ACHN (cell line): ENCODE data around the gene ADAMTS6.
A peak's percentile ranks its signal among the peaks of the same experiment; 100 is the strongest.
"Not testable (repeated sequence)": the region's sequence is repeated elsewhere in the genome, so short reads cannot be mapped to it uniquely, and the experiment has no call there.

Experiments used
- DNase-seq: peaks from one replicate; pipeline ENCODE4 v3.0.0-alpha.2; 2015
- in situ Hi-C: cut with HindIII; loops from 2 replicates; pipeline ENCODE4 v1.10.0; 2017; ENCODE audit warnings: low sequenced_read_pairs, low pct_ligation_motif_present, low pct_unique_long_range_greater_than_20kb

ADAMTS6 gene

GRCh38 chr5:65481635-65482295 is at the start of gene ADAMTS6:
ADAMTS6 (minus strand) TSS chr5:65481920; CDS start chr5:65473673, 8,247 bp downstream.
- in situ Hi-C loops = loop anchor here (25.0 kb wide), 1 partner anchor 669 kb away; no protein-coding TSS in a partner anchor
- DNase-seq = peak; percentile 89

GRCh38 chr5:65530904-65531303 is 49.2 kb upstream of the ADAMTS6 start:
- in situ Hi-C loops = no loop called here
- no peak for DNase-seq

GRCh38 chr5:65525726-65526125 is 44.0 kb upstream of the ADAMTS6 start:
- no peak for DNase-seq
- in situ Hi-C loops = no loop called here

- in situ Hi-C loops = no loop called here
- DNase-seq = no peak
Observed at GRCh38 chr5:65512170-65512937, 30.6 kb upstream of the ADAMTS6 start.

GRCh38 chr5:65508978-65509377 is 27.3 kb upstream of the ADAMTS6 start:
- DNase-seq = no peak

GRCh38 chr5:65506961-65507360 is 25.2 kb upstream of the ADAMTS6 start:
- DNase-seq = no peak
- in situ Hi-C loops = no loop called here

More at GRCh38 chr5:65508978-65509377, 27.3 kb upstream of the ADAMTS6 start:
- in situ Hi-C loops = no loop called here

GRCh38 chr5:65489119-65489518 is 7.4 kb upstream of the ADAMTS6 start:
- in situ Hi-C loops = loop anchor here (25.0 kb wide), 1 partner anchor 677 kb away; no protein-coding TSS in a partner anchor
- DNase-seq = no peak

- not testable (repeated sequence) for DNase-seq
- in situ Hi-C loops = loop anchor here (25.0 kb wide), 1 partner anchor 676 kb away; no protein-coding TSS in a partner anchor
Observed at GRCh38 chr5:65488038-65488687, 6.4 kb upstream of the ADAMTS6 start.

GRCh38 chr5:65486803-65487202 is 5.1 kb upstream of the ADAMTS6 start:
- DNase-seq = not testable (repeated sequence)
- in situ Hi-C loops = loop anchor here (25.0 kb wide), 1 partner anchor 675 kb away; no protein-coding TSS in a partner anchor

- in situ Hi-C loops = loop anchor here (25.0 kb wide), 1 partner anchor 673 kb away; no protein-coding TSS in a partner anchor
- no peak for DNase-seq
Observed at GRCh38 chr5:65485405-65485804, 3.7 kb upstream of the ADAMTS6 start.

- DNase-seq = peak; percentile 77
- in situ Hi-C loops = loop anchor here (25.0 kb wide), 1 partner anchor 671 kb away; no protein-coding TSS in a partner anchor
Observed at GRCh38 chr5:65483546-65484346, 2.0 kb upstream of the ADAMTS6 start.

- in situ Hi-C loops = loop anchor here (25.0 kb wide), 1 partner anchor 671 kb away; no protein-coding TSS in a partner anchor
- DNase-seq = peak; percentile 69
Observed at GRCh38 chr5:65482736-65483545, 1.2 kb upstream of the ADAMTS6 start.

GRCh38 chr5:65482296-65482735 is 596 bp upstream of the ADAMTS6 start:
- in situ Hi-C loops = loop anchor here (25.0 kb wide), 1 partner anchor 670 kb away; no protein-coding TSS in a partner anchor
- peak; percentile 32 for DNase-seq

- peak; percentile 33 for DNase-seq
- in situ Hi-C loops = loop anchor here (25.0 kb wide), 1 partner anchor 669 kb away; no protein-coding TSS in a partner anchor
Observed at GRCh38 chr5:65481171-65481581, 544 bp downstream of the ADAMTS6 start.

- peak; percentile 70 for DNase-seq
- in situ Hi-C loops = loop anchor here (25.0 kb wide), 1 partner anchor 668 kb away; no protein-coding TSS in a partner anchor
Observed at GRCh38 chr5:65480306-65480865, 1.3 kb downstream of the ADAMTS6 start.

- in situ Hi-C loops = loop anchor here (25.0 kb wide), 1 partner anchor 667 kb away; no protein-coding TSS in a partner anchor
- DNase-seq = no peak
Observed at GRCh38 chr5:65479527-65479926, 2.2 kb downstream of the ADAMTS6 start.

- DNase-seq = no peak
- in situ Hi-C loops = loop anchor here (25.0 kb wide), 1 partner anchor 666 kb away; no protein-coding TSS in a partner anchor
Observed at GRCh38 chr5:65478336-65478735, 3.4 kb downstream of the ADAMTS6 start.
